Activated T-cell treated with anti-CD3 and anti-CD28 coated beads, Interleukin-2, amount 50 U/mL, for 1 hour (primary cell): ENCODE results near the gene RPS19BP1.

Experiments used
- DNase-seq: peaks from one replicate; pipeline ENCODE4 v3.0.0-alpha.2; 2020

Gene RPS19BP1

DNA sequence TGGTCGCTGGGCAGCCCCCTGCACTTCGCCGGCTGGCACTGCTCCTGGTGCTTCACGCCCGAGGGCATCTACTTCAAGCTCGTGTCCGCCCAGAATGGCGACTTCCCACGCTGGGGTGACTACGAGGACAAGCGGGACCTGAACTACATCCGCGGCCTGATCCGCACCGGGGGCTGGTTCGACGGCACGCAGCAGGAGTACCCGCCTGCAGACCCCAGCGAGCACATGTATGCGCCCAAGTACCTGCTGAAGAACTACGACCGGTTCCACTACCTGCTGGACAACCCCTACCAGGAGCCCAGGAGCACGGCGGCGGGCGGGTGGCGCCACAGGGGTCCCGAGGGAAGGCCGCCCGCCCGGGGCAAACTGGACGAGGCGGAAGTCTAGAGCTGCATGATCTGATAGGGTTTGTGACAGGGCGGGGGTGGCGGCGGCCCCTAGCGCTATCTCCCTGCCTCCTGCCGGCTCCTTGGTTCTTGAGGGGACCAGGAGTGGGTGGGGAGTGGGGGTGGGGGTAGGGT, 43.9 kb downstream of the RPS19BP1 start:
- no peak for DNase-seq

GRCh38 chr22:39487826-39488520, 44.6 kb downstream of the RPS19BP1 start:
- no peak for DNase-seq

DNA sequence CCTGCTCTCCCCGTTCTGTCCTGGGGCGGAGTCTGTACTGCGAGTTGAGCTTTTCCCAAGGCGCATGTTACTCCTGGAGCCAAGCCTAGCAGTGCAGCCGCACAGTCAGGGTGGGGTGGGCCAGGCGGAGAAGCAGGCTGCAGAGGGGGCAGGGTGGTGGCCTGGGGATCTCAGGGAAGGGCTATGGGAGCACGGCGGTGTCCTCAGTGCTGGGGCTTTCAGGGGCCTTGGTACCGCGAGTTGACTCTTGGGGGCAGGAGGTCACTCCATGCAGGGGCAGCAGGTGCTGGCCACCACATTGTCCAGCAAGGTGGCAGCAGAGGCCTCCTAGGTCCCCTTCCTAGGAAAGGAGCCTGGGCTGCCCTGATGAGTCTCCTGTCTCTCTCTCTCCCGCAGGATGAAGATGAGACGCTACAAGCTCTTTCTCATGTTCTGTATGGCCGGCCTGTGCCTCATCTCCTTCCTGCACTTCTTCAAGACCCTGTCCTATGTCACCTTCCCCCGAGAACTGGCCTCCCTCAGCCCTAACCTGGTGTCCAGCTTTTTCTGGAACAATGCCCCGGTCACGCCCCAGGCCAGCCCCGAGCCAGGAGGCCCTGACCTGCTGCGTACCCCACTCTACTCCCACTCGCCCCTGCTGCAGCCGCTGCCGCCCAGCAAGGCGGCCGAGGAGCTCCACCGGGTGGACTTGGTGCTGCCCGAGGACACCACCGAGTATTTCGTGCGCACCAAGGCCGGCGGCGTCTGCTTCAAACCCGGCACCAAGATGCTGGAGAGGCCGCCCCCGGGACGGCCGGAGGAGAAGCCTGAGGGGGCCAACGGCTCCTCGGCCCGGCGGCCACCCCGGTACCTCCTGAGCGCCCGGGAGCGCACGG, 45.4 kb downstream of the RPS19BP1 start:
- DNase-seq = no peak

DNA sequence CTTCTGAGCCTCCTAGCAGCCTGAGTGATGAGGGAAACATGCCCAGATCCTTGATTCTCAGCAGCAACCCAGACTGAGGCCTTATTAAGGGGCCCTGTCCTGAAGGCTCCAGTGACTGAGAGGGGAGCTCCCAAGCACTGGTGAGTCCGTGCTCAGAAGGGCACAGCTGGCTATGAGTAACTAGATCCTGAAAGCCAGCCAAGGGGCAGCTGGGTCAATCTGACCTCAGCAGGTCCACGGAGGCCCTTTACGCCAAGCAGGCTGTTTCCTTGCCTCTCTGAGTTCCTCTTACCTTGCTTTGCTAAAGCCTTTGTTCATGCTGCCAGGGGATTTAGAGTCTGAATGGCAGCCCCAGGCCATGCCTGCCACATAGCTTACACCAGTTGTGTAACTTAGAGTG, 49.8 kb downstream of the RPS19BP1 start:
- DNase-seq = no peak

GRCh38 chr22:39481595-39481994, 51.0 kb downstream of the RPS19BP1 start:
- no peak for DNase-seq

DNA sequence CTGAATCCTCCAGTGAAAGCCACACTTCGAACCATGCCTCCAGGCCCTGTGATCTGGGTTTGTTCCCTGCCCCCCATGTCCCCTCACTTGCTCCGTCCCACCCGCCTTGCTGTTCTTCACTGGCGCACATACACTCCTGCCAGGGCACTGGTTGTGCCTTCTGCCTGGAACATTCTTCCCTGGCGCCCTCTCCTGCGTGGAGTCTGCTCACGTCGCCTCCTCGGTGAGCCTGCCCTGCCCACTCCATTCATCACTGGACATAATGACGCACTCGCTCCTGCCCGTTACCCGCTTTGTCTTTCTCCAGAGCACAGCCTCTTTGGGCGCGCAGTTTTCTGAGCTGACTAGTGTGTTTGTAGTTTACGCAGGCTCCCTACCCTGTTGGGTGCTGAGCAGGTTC, 51.5 kb downstream of the RPS19BP1 start:
- DNase-seq = no peak

DNA sequence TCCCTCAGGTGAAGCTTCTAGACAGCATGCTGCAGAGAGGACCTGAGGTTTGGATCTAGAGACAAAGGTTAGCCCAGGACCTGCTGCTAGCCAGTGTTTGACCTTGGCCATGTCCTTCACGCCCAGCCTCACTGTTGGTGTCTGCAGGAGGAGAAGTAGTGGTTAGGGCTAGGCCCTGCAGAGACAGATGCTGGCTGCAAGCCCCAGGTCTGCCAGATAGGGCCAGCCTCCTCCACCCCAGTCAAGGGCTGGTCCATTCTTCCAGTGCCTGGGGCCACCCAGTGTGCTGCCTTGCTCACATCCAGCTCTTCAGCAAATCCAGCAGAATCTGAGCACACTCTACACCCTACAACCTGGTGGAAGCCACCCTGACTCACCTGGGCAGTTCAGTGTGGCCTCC, 52.0 kb downstream of the RPS19BP1 start:
- DNase-seq = no peak

GRCh38 chr22:39479254-39479653, 53.3 kb downstream of the RPS19BP1 start:
- DNase-seq = no peak
